CD4-positive, alpha-beta T cell (primary cell): Measurements from ENCODE around the gene AP2B1. TPM values are rescaled to one million over a fixed set of nuclear protein-coding genes. Genes with fewer than 3 reads are reported as not detected.
"Not testable (repeated sequence)": the region's sequence is repeated elsewhere in the genome, so short reads cannot be mapped to it uniquely, and the experiment has no call there.

Experiments
- ATAC-seq: fragments of 200-7000 bp; cut with Tn5 transposase; one replicate; pipeline ENCODE4 v1.10.0; 2022; ENCODE audit warnings: mild to moderate bottlenecking; ENCODE audit not compliant: poor library complexity
- CTCF ChIA-PET: fragments of 350-600 bp; sonication (Branson Sonifier 250); formaldehyde crosslinking; loops from one replicate; lab custom pipeline; 2021; ENCODE audit warnings: antibody characterized with exemption, inconsistent platforms; lab: Charles Lee
- POLR2A ChIA-PET: fragments of 350-600 bp; sonication (Branson Sonifier 250); formaldehyde crosslinking; loops from one replicate; lab custom pipeline; 2021; ENCODE audit warnings: antibody characterized with exemption, inconsistent platforms; lab: Charles Lee
- DNase-seq, 14 experiments: peaks; one replicate each; pipeline ENCODE4 v3.0.0-alpha.2; 2013 to 2020; ENCODE audit warnings: mixed read lengths in 2 of 14
- H3K27ac ChIP-seq, 2 donors: one replicate each; pipeline versions ENCODE4 v1.5.1 to v1.7.0; 2013; ENCODE audit warnings: low read length in 2 of 2, low read depth in 1 of 2, mild to moderate bottlenecking in 1 of 2
- H3K27me3 ChIP-seq, 2 experiments: 1 replicate in 1 of 2; 2 replicates in 1 of 2; pipeline versions ENCODE4 v1.6.1 to v1.7.0; 2013; ENCODE audit warnings: low read length in 2 of 2, control low read depth in 1 of 2, mild to moderate bottlenecking in 1 of 2, moderate library complexity in 1 of 2; ENCODE audit not compliant: insufficient read depth in 2 of 2, control insufficient read depth in 1 of 2
- H3K36me3 ChIP-seq: one replicate; pipeline ENCODE4 v1.6.1; 2013; ENCODE audit warnings: low read length, control low read depth; ENCODE audit not compliant: insufficient read depth
- H3K4me1 ChIP-seq: one replicate; pipeline ENCODE4 v1.6.1; 2013; ENCODE audit warnings: low read length, control low read depth; ENCODE audit not compliant: insufficient read depth
- H3K4me3 ChIP-seq: one replicate; pipeline ENCODE4 v1.5.1; 2013; ENCODE audit warnings: mild to moderate bottlenecking, low read length, moderate library complexity
- H3K9me3 ChIP-seq, 2 experiments: 1 replicate in 1 of 2; 2 replicates in 1 of 2; pipeline versions ENCODE4 v1.6.1 to v1.7.0; 2013; ENCODE audit warnings: low read length in 2 of 2, mild to moderate bottlenecking in 2 of 2, control low read depth in 1 of 2, moderate library complexity in 1 of 2; ENCODE audit not compliant: control insufficient read depth in 1 of 2, insufficient read depth in 1 of 2
- H3K27ac Mint-ChIP-seq: one replicate; pipeline ENCODE4 v1.8.0; 2020; ENCODE audit warnings: mixed read lengths
- H3K27me3 Mint-ChIP-seq: one replicate; pipeline ENCODE4 v1.8.0; 2021; ENCODE audit warnings: mixed read lengths
- H3K36me3 Mint-ChIP-seq: one replicate; pipeline ENCODE4 v1.8.0; 2021; ENCODE audit warnings: low read depth, mixed read lengths
- H3K4me1 Mint-ChIP-seq: one replicate; pipeline ENCODE4 v1.8.0; 2021; ENCODE audit warnings: low read depth, mixed read lengths
- H3K4me3 Mint-ChIP-seq: one replicate; pipeline ENCODE4 v1.8.0; 2020; ENCODE audit warnings: mild to moderate bottlenecking, mixed read lengths
- H3K9me3 Mint-ChIP-seq: one replicate; pipeline ENCODE4 v1.8.0; 2020; ENCODE audit warnings: mixed read lengths
- CTCF ChIP-seq: fragments of 200-600 bp; IDR thresholded peaks from one replicate; pipeline ENCODE4 v1.8.0; 2022; ENCODE audit warnings: antibody characterized with exemption, mild to moderate bottlenecking
- intact Hi-C, 2 experiments: fragments of 100-400 bp; cut with DNase I in 1 of 2; cut with micrococcal nuclease in 1 of 2; formaldehyde crosslinking; loops; one replicate each; pipeline versions ENCODE4 v1.15.1 to v1.9.0; 2023 to 2025; cut with DNase I, micrococcal nuclease
- total RNA-seq, 174 experiments: library from RNA in 2 of 174; stranded (reverse) in 2 of 174; gene quantifications; one replicate each; pipeline ENCODE4 v1.2.3 and lab custom pipeline; 2021 to 2026

The AP2B1 gene
- total RNA-seq, 2 experiments from 2014 or later: 67.0 to 69.2 TPM

- no peaks in the 10 kb centered on the region for H3K9me3 Mint-ChIP-seq
- Histone ChIP-seq H3K27ac (no peak overlapping the region), H3K4me1 (no peaks in the 10 kb centered on the region), H3K4me3 (no peak overlapping the region), H3K27me3 (no peaks in the 10 kb centered on the region), H3K36me3 (peaks cover 23% of the 10 kb centered on the region), H3K9me3 (no peaks in the 10 kb centered on the region)
- ChIA-PET POLR2A (no interaction called here), CTCF (no interaction called here)
- intact Hi-C loops: no loop called here
- H3K27me3 Mint-ChIP-seq: no peaks in the 10 kb centered on the region
- H3K27ac Mint-ChIP-seq: no peak overlapping the region
- peaks cover 53% of the 10 kb centered on the region for H3K36me3 Mint-ChIP-seq
- DNase-seq: no peak
- H3K4me3 Mint-ChIP-seq: no peak overlapping the region
- no peak for ATAC-seq
- no peak for TF ChIP-seq CTCF
- H3K4me1 Mint-ChIP-seq: peaks cover 35% of the 10 kb centered on the region
Observed at GRCh38 chr17:35701491-35701890, 114.4 kb downstream of the AP2B1 start.

GRCh38 chr17:35703308-35703707 lies 116.2 kb downstream of the AP2B1 start:
- H3K27me3 Mint-ChIP-seq, intact Hi-C loops, H3K9me3 Mint-ChIP-seq, CTCF ChIA-PET, H3K4me3 Mint-ChIP-seq, H3K27ac ChIP-seq, POLR2A ChIA-PET, ATAC-seq, H3K27ac Mint-ChIP-seq, H3K27me3 ChIP-seq, H3K4me1 ChIP-seq, DNase-seq, H3K9me3 ChIP-seq, H3K4me3 ChIP-seq: not testable (repeated sequence)
- H3K4me1 Mint-ChIP-seq: peaks cover 50% of the 10 kb centered on the region
- H3K36me3 Mint-ChIP-seq: peaks cover 57% of the 10 kb centered on the region
- peaks cover 13% of the 10 kb centered on the region for H3K36me3 ChIP-seq

DNA sequence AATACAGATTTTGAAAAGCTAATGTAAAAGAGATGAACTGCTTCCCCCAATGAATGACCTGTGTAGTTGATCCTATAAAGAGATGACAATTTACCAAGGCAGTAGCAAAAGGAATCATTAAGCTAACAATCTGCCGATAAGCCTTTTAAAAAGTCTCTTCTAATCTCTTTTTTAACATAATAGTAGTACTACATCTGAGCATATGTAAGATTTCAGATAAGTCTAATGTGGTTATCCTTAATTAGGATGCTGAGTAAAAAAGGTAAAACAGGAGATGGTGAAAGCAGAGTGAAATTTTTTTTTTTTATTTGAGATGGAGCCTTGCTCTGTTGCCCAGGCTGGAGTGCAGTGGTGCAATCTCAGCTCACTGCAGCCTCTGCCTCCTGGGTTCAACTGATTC lies 118.1 kb downstream of the AP2B1 start:
- Histone ChIP-seq H3K4me1 (peaks cover 8% of the 10 kb centered on the region), H3K27ac (no peak overlapping the region), H3K27me3 (no peaks in the 10 kb centered on the region), H3K36me3 (peaks cover 21% of the 10 kb centered on the region), H3K4me3 (no peak overlapping the region), H3K9me3 (no peaks in the 10 kb centered on the region)
- POLR2A ChIA-PET: no interaction called here
- Mint-ChIP-seq H3K4me1 (peaks cover 67% of the 10 kb centered on the region), H3K36me3 (peaks cover 59% of the 10 kb centered on the region), H3K9me3 (no peaks in the 10 kb centered on the region), H3K27ac (no peak overlapping the region), H3K4me3 (no peak overlapping the region), H3K27me3 (no peaks in the 10 kb centered on the region)
- intact Hi-C loops: no loop called here
- no peak for TF ChIP-seq CTCF
- ATAC-seq (no peak), DNase-seq (no peak)
- CTCF ChIA-PET: no interaction called here

DNA sequence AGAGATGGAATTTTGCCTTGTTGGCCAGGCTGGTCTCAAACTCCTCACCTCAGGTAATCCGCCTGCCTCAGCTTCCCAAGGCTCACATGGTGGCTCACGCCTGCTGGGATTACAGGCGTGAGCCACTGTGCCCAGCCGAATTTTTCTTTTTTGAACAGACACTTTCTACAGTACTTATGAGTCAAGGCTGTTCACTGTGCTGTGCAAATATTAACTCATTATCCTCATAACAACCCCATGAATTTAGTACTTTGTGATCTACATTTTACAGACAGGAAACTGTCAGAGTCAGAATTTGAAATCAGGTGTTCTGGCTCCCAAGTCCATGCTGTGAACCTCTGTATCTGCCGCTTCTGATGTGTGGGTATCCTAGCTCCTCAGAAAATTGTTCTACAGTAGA lies 118.6 kb downstream of the AP2B1 start:
- no peak for DNase-seq
- no peak overlapping the region for H3K4me3 ChIP-seq
- ChIA-PET CTCF (no interaction called here), POLR2A (no interaction called here)
- peaks cover 8% of the 10 kb centered on the region for H3K4me1 ChIP-seq
- Mint-ChIP-seq H3K27me3 (no peaks in the 10 kb centered on the region), H3K4me3 (no peak overlapping the region), H3K9me3 (no peaks in the 10 kb centered on the region), H3K4me1 (peaks cover 71% of the 10 kb centered on the region), H3K27ac (no peak overlapping the region), H3K36me3 (peaks cover 60% of the 10 kb centered on the region)
- no peaks in the 10 kb centered on the region for H3K9me3 ChIP-seq
- ATAC-seq: no peak
- no peak overlapping the region for H3K27ac ChIP-seq
- intact Hi-C loops: no loop called here
- TF ChIP-seq CTCF: no peak
- peaks cover 22% of the 10 kb centered on the region for H3K36me3 ChIP-seq
- H3K27me3 ChIP-seq: no peaks in the 10 kb centered on the region
